ENCODE measurements around the gene CD300LD.

DNA sequence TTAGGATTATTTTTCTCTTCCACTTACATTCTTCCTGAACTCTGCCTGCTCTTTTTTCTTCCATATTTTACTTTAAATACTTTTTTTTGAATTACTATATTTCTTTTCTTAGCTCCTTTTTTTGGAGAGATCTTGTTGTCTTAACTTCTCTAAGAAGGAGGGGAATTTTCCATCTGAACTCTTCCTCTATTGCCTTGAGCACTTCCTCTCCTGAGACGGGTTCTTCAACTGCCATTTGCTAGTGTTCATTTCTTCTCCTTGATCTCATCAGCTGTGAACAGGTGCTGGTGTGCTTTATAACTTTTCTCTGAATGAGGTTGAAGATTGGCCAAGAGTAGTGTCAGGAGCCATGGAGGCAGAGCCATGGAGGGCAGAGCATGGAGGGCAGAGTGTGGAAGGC is 15.1 kb upstream of the CD300LD start:
- TF ChIP-seq, protein P1, sequence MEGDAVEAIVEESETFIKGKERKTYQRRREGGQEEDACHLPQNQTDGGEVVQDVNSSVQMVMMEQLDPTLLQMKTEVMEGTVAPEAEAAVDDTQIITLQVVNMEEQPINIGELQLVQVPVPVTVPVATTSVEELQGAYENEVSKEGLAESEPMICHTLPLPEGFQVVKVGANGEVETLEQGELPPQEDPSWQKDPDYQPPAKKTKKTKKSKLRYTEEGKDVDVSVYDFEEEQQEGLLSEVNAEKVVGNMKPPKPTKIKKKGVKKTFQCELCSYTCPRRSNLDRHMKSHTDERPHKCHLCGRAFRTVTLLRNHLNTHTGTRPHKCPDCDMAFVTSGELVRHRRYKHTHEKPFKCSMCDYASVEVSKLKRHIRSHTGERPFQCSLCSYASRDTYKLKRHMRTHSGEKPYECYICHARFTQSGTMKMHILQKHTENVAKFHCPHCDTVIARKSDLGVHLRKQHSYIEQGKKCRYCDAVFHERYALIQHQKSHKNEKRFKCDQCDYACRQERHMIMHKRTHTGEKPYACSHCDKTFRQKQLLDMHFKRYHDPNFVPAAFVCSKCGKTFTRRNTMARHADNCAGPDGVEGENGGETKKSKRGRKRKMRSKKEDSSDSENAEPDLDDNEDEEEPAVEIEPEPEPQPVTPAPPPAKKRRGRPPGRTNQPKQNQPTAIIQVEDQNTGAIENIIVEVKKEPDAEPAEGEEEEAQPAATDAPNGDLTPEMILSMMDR (IDR thresholded peaks at IDR 0.05): no peak
- TF ChIP-seq EP300 (IDR thresholded peaks at IDR 0.05): no peak

Measured in upper lobe of left lung (tissue), 4 donors.